Measurements from ENCODE around the gene DLG1.
"Not testable (repeated sequence)": the region's sequence is repeated elsewhere in the genome, so short reads cannot be mapped to it uniquely, and the experiment has no call there.

The DLG1 gene

DNA sequence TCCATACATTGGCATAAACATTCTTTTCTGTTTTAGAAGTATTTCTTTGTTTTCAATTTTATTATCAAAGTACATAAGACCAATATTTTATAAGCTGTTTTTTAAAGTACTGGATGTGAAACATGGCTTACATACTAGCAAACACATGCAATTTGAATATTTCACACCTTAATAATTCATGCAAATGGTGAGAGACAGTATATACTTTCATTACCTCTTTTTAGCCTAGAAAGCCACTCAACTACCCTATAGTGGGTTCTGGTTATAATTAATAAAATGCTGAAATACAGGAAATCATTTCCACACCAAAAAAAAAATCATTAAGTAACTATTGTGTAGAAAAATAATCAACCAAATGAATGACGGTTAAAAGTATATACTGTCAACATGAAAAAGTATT lies 230.3 kb downstream of the DLG1 start:
- DNase-seq, result no peak

DNA sequence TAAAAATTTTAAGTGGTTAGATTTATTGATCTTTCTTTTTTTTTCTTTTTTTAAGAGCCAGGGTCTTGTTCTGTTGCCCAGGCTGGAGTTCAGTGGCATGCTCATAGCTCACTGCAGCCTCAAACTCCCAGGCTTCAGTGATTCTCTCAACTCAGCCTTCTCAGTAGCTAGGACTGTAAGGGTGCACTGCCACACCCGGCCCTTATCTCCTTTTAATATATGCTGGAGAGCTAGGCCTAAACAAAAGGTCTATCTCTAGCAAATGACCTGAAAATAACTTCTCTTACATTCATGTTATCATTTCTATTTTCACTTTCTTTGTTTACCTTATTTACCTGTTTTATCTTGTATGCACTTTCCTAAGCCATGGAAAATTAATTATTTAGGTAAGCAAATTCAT lies 233.6 kb downstream of the DLG1 start:
- DNase-seq, result no peak

DNA sequence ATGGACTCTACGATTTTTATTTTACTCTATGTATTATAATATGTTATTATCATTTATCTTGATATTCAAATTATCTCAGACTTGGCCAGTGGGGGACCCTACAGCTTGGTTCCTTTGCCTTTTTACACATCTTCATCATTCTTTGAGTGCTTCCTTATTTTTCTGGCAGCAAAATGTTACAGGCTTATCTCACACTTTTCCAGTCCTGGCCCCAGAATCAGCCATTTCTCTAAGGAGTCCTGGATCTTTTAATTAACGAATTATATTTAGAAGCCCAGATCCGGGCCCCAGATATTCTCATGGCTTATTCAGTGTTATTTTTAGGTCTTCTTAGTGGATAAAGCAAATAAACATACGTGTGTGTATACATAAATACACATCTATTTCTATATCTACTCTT lies 236.0 kb downstream of the DLG1 start:
- DNase-seq, result no peak

DNA sequence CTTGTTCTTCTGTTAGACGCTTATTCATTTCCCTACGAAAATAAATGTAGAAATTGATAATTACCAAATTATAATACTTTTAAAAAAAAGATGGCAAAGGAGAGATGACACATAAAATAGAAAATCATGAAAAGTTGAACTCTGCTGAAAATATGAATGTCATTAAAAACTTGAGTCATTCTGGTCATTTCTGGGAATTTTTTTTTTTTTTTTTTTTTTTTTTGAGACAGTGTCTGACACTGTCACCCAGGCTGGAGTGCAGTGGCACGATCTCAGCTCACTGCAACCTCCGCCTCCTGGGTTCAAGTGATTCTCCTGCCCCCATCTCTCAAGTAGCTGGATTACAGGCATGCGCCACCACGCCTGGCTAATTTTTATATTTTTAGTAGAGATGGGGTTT lies 246.8 kb downstream of the DLG1 start:
- DNase-seq, result not testable (repeated sequence)

DNA sequence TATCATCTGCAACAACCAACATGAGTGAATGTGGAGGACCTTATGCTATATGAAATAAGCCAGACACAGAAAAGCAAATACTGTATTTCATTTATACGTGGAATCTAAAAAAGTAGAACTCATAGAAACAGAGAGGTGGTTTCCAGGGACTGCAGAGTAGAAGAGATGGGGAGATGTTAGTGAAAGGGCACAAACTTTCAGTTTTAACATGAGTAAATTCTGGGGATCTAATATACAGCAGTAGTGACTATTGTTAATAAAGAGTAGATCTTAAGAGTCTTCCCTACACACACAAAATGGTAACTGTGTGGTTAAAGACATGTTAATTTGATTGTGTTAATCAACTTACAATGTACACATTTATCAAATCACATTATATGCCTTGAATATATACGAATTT lies 247.9 kb downstream of the DLG1 start:
- DNase-seq, result no peak

DNA sequence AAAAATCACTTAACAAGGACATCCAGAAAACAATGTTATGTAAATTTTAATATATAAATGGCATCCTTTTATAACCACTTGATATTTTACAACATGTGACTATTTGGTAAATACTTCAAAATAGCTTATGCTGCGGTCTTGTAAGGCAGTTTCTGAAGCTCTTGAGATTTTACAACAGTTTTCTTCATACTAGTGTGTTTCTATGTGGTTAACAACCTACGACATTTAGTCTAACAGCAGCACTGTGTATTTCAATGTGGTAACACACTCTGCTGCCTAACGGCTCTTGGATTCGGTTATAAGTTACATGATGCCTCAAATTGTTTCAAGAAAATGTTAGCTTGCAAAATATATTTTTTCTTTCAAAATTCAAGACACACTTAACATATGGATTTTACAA lies 255.9 kb downstream of the DLG1 start:
- DNase-seq, result no peak

DNA sequence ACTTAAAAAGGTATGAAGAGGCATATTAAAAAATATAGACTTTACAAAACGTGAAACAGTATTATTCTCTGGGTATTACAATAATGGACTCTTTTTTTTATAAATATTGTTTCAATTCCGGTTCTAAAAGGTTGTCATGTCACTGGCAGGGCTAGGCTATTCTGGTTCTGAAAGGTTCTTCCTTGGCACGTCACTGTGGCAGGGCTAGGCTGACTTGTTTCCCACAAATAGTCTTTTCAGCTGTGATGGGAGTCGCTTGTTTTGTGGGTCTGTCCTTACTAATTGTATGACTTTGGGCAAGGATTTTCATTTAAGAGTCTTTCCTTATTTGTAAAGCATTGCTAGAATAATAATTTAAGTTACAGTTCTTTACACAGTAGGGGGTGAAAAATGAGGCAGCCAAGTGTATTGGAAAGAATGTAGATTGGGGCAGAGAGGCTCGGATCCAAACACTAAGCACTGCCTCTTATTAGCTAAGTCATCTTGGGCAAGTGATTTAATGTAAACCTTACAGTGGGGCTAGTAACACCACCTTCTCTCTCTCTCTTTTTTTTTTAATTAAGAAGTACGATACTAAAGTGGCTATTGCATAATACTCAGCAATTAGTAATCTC lies 256.4 kb downstream of the DLG1 start:
- no peak for DNase-seq

DNA sequence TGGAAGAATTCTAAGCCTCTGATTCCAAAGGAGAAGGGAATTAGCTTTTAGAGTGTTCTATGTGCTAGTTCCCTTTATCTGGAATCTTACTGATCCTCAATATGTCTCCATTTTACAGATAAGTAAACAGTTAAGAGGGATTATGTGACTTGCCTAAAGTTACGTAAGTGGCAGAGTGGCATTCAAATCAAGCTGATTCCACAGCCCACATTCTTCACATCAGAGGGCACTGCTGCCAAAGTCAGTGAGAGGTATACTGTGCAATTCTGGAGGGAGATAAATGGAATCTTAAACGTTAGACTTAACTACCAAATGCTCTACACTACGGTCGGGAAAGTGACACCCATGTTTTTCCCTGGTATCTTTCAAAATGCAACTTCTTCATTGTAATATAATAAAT lies 257.8 kb downstream of the DLG1 start:
- no peak for DNase-seq

DNA sequence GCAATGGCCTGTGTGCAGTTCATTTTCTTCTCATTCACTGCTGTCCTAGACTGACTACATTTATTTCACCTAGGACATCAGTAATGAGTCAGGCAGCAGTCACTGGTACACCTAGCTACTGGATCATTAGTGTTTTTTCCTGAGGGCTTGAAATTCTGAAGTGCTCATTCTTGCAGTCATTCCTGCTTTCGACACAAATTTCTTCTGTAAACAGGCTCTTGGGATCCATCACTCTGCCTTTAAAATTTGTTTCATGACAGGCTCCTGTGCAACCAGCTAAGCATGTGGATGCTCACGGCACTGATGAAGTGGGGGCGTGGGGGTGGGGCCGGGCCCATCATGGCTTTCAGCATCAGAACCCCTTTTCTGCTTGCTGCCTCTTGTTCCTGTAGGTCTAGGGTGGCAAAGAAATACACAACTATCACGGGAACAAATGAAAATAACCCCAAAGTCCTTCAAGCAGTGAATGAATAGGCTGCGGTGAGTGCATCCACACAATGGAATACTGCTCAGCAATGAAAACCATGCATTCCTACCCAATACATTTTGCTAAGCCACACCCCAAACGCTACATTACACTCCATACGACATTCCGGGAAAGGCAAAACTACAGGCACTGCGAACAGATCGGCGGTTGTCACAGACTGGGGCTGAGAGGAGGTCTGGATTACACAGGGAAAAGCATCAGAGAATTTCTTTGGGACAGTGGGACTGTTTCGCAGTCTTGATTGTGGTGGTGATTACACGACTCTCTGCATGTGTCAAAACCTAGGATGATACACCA lies 259.5 kb downstream of the DLG1 start:
- DNase-seq, result no peak

DNA sequence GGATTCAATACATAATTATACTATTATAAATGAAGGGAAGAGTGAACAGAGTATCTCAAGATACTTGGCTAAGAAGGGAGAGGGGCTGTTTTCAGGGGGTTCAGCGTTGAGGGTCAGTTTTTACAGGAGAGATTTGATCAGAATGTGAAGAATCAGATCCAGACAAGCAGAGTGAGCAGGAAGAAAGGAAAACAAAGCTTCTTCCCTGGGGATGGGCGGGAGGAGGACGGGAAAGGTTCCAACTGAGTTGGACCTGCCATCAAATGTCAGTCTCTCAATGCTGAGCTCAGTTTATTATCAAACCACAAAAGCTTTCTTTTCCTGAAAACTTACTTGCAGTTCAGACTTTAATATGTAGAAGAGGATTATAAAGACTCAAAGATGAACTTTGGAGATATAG lies 262.8 kb downstream of the DLG1 start:
- DNase-seq, result no peak

DNA sequence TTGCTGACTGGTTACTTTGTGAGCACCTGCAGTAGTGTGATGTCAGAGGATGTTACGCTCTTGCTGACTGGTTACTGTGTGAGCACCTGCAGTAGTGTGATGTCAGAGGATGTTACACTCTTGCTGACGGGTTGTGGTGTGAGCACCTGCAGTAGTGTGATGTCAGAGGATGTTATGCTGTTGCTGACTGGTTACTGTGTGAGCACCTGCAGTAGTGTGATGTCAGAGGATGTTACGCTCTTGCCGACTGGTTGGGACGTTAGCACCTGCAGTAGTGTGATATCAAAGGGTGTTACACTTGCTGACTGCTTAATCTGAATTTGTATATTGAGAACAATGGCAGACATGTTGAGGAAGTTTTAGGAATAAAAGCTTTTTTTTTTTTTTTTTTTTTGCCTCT lies 263.6 kb downstream of the DLG1 start:
- not testable (repeated sequence) for DNase-seq

DNA sequence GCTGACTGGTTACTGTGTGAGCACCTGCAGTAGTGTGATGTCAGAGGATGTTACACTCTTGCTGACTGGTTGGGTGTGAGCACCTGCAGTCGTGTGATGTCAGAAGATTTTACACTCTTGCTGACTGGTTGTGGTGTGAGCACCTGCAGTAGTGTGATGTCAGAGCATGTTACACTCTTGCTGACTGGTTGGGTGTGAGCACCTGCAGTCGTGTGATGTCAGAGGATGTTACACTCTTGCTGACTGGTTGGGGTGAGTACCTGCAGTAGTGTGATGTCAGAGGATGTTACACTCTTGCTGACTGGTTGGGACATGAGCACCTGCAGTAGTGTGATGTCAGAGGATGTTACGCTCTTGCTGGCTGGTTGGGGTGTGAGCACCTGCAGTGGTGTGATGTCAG lies 264.6 kb downstream of the DLG1 start:
- not testable (repeated sequence) for DNase-seq

DNA sequence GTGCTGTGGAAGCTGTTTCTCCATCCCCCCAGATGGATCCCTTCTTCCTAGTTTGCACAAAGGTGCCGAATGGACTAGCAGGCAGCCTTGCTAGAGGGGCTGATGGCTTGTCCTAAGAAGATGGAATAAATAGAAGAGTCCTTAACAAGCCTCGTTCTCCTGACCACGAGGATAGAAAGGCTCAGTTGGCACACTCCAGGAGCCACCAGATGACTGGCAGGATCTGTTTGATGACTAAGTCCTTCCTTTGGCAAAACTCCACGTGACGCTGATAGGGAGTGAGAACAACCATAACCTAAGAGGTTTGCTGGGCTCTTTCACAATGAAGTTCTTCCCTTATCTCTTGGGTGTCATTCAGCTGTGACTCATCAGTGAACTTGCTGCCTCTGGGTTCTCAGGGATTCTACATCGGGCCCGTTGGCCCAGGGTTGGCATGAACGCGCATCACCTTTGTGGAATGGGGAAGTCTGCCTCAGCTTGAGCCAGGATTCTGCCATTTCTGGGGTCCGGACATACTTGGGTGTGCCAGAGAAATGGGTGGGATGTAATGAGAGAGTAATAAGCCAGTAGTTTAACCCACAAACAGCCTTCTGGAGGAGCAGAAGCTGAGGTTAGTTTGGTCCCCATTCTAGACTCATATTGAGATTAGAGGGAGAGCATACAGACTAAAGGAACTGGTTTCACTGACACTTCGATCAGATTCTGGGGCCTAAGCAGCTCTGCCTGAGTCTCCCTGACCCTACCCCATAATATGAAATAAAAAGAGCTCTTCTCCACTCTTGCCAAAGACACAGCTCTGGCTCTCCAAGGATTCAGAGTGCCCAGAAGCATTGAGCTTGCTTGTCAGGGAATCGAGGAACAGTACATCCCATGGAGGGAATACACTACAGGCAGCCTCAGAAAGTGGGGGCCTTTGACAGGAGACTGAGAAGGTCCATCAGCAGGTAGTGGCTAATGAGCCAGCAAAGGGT lies 266.8 kb downstream of the DLG1 start:
- no peak for DNase-seq

DNA sequence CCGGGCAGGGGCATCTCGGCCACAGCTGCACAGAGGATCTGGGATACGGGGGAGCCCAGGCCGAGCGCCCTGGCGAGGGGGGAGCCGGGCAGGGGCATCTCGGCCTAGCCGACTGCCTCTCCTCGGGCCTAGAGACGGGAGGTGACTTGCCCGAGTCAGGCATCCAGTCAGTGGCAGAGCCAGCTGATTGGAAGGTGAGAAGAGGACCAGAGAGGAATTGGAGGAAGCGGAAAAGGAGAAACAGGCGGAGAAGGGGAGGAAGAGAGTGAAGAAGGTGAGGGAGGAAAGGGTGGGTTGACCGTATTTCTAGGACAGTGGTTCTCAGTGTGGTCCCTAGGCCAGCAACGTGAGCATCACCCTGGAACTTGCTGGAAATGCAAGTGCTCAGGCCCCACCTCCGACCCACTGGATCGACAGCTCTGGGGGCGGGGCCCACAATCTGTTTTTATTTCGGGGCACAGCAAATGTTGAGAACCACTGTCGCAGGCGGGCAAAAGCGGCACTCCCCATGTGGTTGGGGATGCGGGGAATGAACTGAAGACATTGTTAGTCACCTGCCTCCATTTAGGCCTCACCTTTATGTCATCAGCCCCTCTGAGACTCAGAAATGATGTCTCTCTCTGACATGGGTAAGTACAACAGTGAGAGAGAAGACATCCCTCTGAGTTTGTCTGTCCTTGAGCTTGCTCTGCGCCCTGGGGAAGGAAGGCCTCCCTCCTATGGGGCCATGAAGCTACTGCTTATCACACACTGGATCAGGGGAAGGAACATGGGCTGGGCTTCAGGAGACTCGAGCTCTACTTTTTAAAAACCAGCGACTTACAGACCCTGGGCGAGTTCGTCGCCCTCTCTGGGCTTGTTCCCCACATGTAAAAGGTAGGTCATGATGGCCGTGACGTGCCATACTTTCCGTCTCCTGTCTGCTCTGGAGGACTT lies 267.8 kb downstream of the DLG1 start:
- DNase-seq, result no peak

DNA sequence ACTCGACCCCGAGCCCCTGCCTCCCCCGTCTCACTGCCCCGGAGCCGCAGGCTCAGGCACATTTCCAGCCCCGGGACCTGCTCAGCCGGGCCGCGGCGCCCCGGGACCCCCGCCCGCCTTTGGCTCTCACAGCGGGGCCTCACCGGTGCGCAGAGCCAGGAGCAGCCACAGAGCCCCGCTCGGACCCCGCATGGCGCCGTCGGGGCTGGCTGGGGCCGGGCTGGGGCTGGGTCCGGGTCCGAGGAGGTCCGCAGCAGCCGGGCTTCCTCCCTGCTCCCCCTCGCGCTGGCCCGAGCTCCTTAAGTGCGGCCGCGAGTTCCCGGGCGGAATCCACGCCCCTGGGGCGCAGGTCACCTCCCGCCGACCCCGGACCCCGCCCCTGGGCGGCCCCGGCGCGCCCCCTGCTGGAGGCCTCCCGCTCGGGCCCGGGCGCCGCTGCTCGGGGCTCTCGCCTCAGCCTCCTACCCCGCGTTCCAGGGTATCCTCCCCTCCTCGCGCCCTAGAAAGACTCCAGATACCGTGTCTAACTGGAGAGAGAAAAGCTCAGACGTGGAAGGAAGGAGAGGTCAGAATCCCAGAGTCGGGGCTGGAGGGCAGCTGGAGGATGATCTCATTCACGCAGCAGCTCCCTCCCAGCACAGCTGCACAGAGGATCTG lies 268.8 kb downstream of the DLG1 start, which contains the start of gene MELTF:
TSS of gene MELTF (minus strand) at position 307 of the 657 bp plus-strand sequence. CDS start at position 192, 115 bp downstream.
- peak; percentile 47 to 48 for DNase-seq

DNA sequence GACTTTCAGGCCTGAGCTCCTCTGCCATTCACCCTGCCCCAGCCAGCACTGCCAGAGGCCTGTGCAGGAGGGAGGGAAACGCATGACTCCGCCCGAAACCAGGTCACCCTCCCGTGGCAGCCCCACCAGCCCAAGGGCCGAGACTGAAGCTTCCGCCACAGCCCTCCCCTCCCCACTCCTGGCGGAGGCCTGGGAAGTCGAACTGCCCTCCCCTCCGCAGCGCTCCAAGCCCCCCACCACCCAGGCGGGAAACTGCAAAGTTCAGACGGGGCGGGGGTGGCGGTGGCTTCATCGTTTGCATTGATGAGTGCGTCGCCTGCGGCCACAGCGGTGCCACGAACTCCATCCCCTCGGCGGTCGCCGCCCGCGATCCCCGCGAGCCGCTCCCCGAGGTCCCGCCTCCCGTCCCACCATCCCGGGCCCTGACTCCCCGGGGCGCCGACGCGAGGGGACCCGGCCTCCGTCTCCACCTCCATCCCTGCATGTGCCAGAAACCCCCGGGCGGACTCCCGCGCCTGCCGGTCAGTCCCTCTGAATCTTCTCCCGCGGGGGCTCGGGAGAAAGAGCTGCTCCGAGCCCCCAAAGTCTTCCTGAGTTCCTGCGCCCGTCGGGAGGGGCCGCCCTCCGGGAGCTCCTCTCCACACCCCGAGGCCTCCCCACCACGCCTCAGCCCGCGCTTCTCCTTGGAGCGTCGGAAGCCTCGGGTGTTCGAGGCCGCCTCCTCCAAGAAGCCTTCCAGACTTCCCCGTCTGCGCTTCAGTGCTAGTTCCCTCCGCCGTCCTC lies 269.5 kb downstream of the DLG1 start:
- DNase-seq, result no peak

DNA sequence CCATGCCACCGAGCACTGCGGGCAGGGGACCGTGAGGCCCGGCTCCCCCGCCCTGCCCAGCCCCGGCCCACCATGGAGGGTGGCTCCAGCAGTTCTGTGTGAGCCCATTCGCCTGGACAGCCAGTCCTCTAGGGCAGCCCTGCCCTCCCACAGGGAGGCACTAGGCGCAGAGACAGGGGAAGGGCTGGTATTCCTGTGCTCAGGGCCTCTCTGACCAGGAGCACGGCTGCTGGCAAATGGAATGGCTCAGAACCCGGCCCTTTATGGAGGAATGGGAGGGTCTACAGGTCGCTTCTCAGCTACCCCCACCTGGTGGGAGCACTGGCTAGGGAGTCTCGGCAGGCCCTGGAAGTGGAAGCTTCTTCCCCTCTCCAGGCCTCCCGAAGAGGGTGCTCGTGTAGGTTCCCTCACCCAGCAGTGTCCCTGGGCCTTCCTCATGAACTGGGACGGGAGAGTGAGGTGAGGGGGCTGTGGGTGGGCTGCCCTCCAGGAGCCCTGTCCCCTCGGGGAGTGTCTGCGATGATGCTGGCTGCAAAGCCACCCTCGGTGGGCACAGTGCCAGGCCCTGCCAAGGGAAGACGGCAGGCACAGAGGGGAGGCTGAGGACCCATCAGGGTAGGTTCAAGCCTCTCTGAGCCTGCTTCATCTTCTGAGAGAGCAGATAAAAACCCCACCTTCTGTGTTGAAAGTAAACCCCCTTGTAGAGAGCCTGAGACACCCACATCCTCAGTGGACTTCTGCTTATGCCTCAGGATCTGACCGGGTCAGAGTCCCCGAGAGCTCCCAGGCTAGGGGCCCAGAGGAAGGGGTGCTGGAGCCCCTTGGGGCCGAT lies 270.3 kb downstream of the DLG1 start:
- no peak for DNase-seq

DNA sequence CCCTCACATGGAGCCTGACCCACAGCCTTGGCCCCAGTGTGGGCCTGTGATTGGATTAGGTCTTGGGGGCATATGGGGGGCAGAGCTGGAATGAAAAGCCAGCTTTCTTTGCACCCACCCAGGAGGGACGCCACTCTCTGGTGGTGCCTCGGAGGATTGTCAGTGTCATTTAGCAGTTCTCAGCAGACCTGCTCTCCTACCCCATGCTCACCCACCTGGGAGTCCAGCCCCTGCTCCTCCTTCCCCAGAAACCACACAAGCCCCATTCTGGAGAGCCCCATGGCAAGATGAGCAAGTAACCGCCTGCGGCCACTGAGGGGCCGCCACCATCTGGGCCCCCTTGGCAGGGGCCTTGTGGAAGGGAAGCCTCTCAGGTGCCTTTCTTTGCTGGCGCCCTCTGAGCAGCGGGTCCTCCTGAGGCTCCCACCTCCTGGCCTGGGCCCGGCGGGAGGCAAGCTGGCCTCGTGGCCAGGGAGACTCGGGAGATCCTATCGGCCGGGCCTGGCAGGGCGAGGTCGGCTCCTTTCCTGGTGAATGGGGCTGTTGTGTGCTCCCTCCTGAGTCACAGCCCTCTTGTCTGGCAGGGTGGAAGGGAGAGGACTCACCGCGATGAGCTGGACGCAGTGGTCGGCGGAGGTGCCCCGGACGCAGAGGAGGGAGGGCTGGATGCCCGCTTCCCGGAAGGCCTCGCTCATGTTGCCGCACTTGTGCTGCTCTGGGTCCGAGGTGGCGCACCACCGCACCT lies 271.1 kb downstream of the DLG1 start:
- DNase-seq, result no peak

DNA sequence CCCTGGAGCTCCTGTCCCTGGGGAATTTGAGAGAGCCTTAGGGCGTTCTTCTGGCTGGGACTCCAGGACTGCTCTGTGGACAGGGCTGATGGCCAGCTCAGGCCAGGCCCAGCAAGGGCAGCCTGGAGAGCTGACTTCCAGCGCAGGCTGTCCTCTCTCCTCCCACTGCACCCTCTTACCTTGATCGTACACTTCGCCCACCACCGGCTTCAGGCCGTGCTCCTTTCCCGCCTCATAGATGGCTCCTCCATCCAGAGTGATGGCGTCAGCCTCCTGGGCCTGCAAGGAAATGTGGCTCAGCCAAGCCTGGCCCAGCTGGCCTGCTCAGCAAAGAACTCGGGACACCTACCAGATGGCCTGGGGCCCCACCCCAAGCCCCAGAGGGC lies 271.9 kb downstream of the DLG1 start:
- no peak for DNase-seq
